PC-9 (cell line): ENCODE data around the gene UMAD1. TPM values are rescaled to one million over a fixed set of nuclear protein-coding genes. Genes with fewer than 3 reads are reported as not detected.
"Not testable (repeated sequence)": the region's sequence is repeated elsewhere in the genome, so short reads cannot be mapped to it uniquely, and the experiment has no call there.

Source experiments
- BruUV-seq: library from RNA; stranded (reverse); fragments of 400-500 nt; replicated peaks from 2 replicates; lab custom pipeline; 2021; lab: Mats Ljungman, UMichigan
- CTCF ChIA-PET: fragments of 300-600 bp; sonication (Branson Sonifier 250); formaldehyde crosslinking; loops from one replicate; lab custom pipeline; 2022; ENCODE audit warnings: antibody characterized with exemption; lab: Charles Lee
- POLR2A ChIA-PET: fragments of 300-600 bp; sonication (Branson Sonifier 250); formaldehyde crosslinking; loops from one replicate; lab custom pipeline; 2022; ENCODE audit warnings: antibody characterized with exemption; ENCODE audit not compliant: unreplicated experiment; lab: Charles Lee
- DNase-seq, 2 experiments: peaks; one replicate each; pipeline versions ENCODE4 v3.0.0 to v3.0.0-alpha.2; 2015 to 2022; ENCODE audit warnings: mixed read lengths in 1 of 2
- H2AFZ ChIP-seq: fragments of 200-600 bp; sonication (generic); 2 replicates; pipeline ENCODE4 v1.8.1; 2017; ENCODE audit warnings: antibody characterized with exemption
- H3F3A ChIP-seq: fragments of 200-600 bp; sonication (generic); 2 replicates; pipeline ENCODE4 v1.8.1; 2017; ENCODE audit warnings: antibody characterized with exemption, mild to moderate bottlenecking, low read depth; ENCODE audit not compliant: insufficient read depth
- H3K27ac ChIP-seq: fragments of 200-600 bp; sonication (generic); 2 replicates; pipeline ENCODE4 v1.6.1; 2016; ENCODE audit warnings: mixed run types
- H3K27me3 ChIP-seq: fragments of 200-600 bp; sonication (generic); 2 replicates; pipeline ENCODE4 v1.6.1; 2016; ENCODE audit warnings: low read depth, mixed run types; ENCODE audit not compliant: insufficient read depth
- H3K36me3 ChIP-seq: fragments of 200-600 bp; sonication (generic); 2 replicates; pipeline ENCODE4 v1.6.1; 2016; ENCODE audit warnings: low read depth, mixed run types
- H3K4me1 ChIP-seq: fragments of 200-600 bp; sonication (generic); replicated peaks from 2 replicates; pipeline ENCODE4 v1.6.1; 2016; ENCODE audit warnings: mixed run types; ENCODE audit not compliant: insufficient read depth
- H3K4me2 ChIP-seq: fragments of 200-600 bp; sonication (generic); 2 replicates; pipeline ENCODE4 v1.6.1; 2017; ENCODE audit warnings: mixed run types
- H3K4me3 ChIP-seq: fragments of 200-600 bp; sonication (generic); 2 replicates; pipeline ENCODE4 v1.6.1; 2016; ENCODE audit warnings: mixed run types
- H3K79me2 ChIP-seq: fragments of 200-600 bp; sonication (generic); 2 replicates; pipeline ENCODE4 v1.6.1; 2017; ENCODE audit warnings: low read depth, mixed run types
- H3K9me2 ChIP-seq: fragments of 200-600 bp; sonication (generic); 2 replicates; pipeline ENCODE4 v1.8.1; 2017; ENCODE audit warnings: mild to moderate bottlenecking; ENCODE audit not compliant: insufficient read depth
- H3K9me3 ChIP-seq: fragments of 200-600 bp; sonication (generic); 2 replicates; pipeline ENCODE4 v1.8.1; 2016; ENCODE audit warnings: low read depth; ENCODE audit not compliant: insufficient read depth
- H4K20me1 ChIP-seq: fragments of 200-600 bp; sonication (generic); 2 replicates; pipeline ENCODE4 v1.8.1; 2017; ENCODE audit not compliant: insufficient read depth
- EZH2 ChIP-seq: fragments of 200-600 bp; sonication (generic); IDR thresholded peaks from 2 replicates; pipeline ENCODE4 v1.8.0; 2017; ENCODE audit warnings: antibody characterized with exemption, low read depth
- intact Hi-C: fragments of 100-400 bp; cut with micrococcal nuclease; formaldehyde crosslinking; loops from one replicate; pipeline ENCODE4 v1.10.0; 2022; ENCODE audit not compliant: unreplicated experiment
- total RNA-seq: library from RNA; stranded (reverse); gene quantifications from 2 replicates; pipeline ENCODE4 v1.2.3, GENCODE V29; 2021
- TF ChIP-seq, protein P1 (sequence below): fragments of 200-600 bp; sonication (generic); conservative IDR thresholded peaks from 2 replicates; pipeline ENCODE4 v1.6.1; 2017; ENCODE audit warnings: mixed run types, antibody characterized with exemption, mild to moderate bottlenecking, moderate library complexity

Gene UMAD1
- total RNA-seq, 1 experiment from 2014 or later: 20.5 TPM

- Histone ChIP-seq H3K79me2 (peaks cover 48% of the 10 kb centered on the region), H3K36me3 (no peaks in the 10 kb centered on the region), H3K27me3 (no peaks in the 10 kb centered on the region), H4K20me1 (0 out of 2 replicates have a peak, but pooled peaks cover 3% of the 10 kb centered on the region), H2AFZ (no peak overlapping the region), H3F3A (no peaks in the 10 kb centered on the region; the same call in 1 of the 2 replicates), H3K4me2 (no peak overlapping the region), H3K9me2 (no peaks in the 10 kb centered on the region), H3K9me3 (no peaks in the 10 kb centered on the region), H3K4me1 (no peaks in the 10 kb centered on the region), H3K27ac (no peak overlapping the region), H3K4me3 (no peak overlapping the region)
- intact Hi-C loops: no loop called here
- CTCF ChIA-PET: no interaction called here
- DNase-seq: no peak
- POLR2A ChIA-PET: no interaction called here
- BruUV-seq: no TSS peak
- TF ChIP-seq, protein P1, sequence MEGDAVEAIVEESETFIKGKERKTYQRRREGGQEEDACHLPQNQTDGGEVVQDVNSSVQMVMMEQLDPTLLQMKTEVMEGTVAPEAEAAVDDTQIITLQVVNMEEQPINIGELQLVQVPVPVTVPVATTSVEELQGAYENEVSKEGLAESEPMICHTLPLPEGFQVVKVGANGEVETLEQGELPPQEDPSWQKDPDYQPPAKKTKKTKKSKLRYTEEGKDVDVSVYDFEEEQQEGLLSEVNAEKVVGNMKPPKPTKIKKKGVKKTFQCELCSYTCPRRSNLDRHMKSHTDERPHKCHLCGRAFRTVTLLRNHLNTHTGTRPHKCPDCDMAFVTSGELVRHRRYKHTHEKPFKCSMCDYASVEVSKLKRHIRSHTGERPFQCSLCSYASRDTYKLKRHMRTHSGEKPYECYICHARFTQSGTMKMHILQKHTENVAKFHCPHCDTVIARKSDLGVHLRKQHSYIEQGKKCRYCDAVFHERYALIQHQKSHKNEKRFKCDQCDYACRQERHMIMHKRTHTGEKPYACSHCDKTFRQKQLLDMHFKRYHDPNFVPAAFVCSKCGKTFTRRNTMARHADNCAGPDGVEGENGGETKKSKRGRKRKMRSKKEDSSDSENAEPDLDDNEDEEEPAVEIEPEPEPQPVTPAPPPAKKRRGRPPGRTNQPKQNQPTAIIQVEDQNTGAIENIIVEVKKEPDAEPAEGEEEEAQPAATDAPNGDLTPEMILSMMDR: no peak
- no peak for TF ChIP-seq EZH2
Measured at GRCh38 chr7:7652798-7653540, 12.4 kb downstream of the UMAD1 start.

- Histone ChIP-seq H2AFZ (no peak overlapping the region), H3K4me2 (no peak overlapping the region), H4K20me1 (0 out of 2 replicates have a peak, but pooled peaks cover 3% of the 10 kb centered on the region), H3K4me1 (no peaks in the 10 kb centered on the region), H3K79me2 (peaks cover 46% of the 10 kb centered on the region), H3K36me3 (no peaks in the 10 kb centered on the region), H3K9me2 (no peaks in the 10 kb centered on the region), H3K27ac (no peak overlapping the region), H3F3A (no peaks in the 10 kb centered on the region; the same call in 1 of the 2 replicates), H3K27me3 (no peaks in the 10 kb centered on the region), H3K9me3 (no peaks in the 10 kb centered on the region), H3K4me3 (no peak overlapping the region)
- TF ChIP-seq, protein P1: peak; percentile 71
- no peak for TF ChIP-seq EZH2
- intact Hi-C loops: no loop called here
- CTCF ChIA-PET: no interaction called here
- POLR2A ChIA-PET: no interaction called here
- no TSS peak for BruUV-seq
- DNase-seq: no peak
Measured at GRCh38 chr7:7653593-7654187, 13.1 kb downstream of the UMAD1 start.

- no peak for DNase-seq
- H4K20me1 ChIP-seq: 0 out of 2 replicates have a peak, but pooled peaks cover 3% of the 10 kb centered on the region
- no peak for TF ChIP-seq EZH2
- TF ChIP-seq, protein P1: no peak
- H2AFZ ChIP-seq: no peak overlapping the region
- H3K27me3 ChIP-seq: no peaks in the 10 kb centered on the region
- H3K4me1 ChIP-seq: no peaks in the 10 kb centered on the region
- H3F3A ChIP-seq: no peaks in the 10 kb centered on the region; the same call in 1 of the 2 replicates
- H3K79me2 ChIP-seq: peaks cover 43% of the 10 kb centered on the region
- H3K4me2 ChIP-seq: no peak overlapping the region
- CTCF ChIA-PET: no interaction called here
- intact Hi-C loops: no loop called here
- no peaks in the 10 kb centered on the region for H3K9me3 ChIP-seq
- no peak overlapping the region for H3K4me3 ChIP-seq
- POLR2A ChIA-PET: no interaction called here
- no peaks in the 10 kb centered on the region for H3K9me2 ChIP-seq
- H3K27ac ChIP-seq: no peak overlapping the region
- H3K36me3 ChIP-seq: no peaks in the 10 kb centered on the region
- no TSS peak for BruUV-seq
Measured at GRCh38 chr7:7654964-7655715, 14.6 kb downstream of the UMAD1 start.

DNA sequence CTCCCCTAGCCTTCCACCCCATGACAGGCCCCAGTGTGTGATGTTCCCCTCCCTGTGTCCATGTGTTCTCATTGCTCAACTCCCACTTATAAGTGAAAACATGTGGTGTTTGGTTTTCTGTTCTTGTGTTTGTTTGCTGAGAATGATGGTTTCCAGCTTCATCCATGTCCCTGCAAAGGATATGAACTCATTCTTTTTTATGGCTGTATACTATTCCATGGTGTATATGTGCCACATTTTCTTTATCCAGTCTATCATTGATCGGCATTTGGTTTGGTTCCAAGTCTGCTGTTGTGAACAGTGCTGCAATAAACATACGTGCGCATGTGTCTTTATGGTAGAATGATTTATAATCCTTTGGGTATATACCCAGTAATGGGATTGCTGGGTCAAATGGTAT, 15.9 kb downstream of the UMAD1 start:
- intact Hi-C loops, BruUV-seq, H4K20me1 ChIP-seq, H3K36me3 ChIP-seq, POLR2A ChIA-PET, H3K27me3 ChIP-seq, H2AFZ ChIP-seq, H3F3A ChIP-seq, H3K9me3 ChIP-seq, CTCF ChIA-PET, H3K9me2 ChIP-seq, H3K4me2 ChIP-seq, DNase-seq, H3K4me3 ChIP-seq, H3K4me1 ChIP-seq, H3K27ac ChIP-seq: not testable (repeated sequence)
- H3K79me2 ChIP-seq: peaks cover 37% of the 10 kb centered on the region
